Activated T-cell treated with anti-CD3 and anti-CD28 coated beads, Interleukin-2, amount 50 U/mL, for 1 hour (primary cell): Measurements from ENCODE around the gene SLC35E1.
"Not testable (repeated sequence)": the region's sequence is repeated elsewhere in the genome, so short reads cannot be mapped to it uniquely, and the experiment has no call there.

Source experiments
- DNase-seq: peaks from one replicate; pipeline ENCODE4 v3.0.0-alpha.2; 2020

SLC35E1 gene

GRCh38 chr19:16543734-16544133, 28.5 kb downstream of the SLC35E1 start:
- DNase-seq: not testable (repeated sequence)

DNA sequence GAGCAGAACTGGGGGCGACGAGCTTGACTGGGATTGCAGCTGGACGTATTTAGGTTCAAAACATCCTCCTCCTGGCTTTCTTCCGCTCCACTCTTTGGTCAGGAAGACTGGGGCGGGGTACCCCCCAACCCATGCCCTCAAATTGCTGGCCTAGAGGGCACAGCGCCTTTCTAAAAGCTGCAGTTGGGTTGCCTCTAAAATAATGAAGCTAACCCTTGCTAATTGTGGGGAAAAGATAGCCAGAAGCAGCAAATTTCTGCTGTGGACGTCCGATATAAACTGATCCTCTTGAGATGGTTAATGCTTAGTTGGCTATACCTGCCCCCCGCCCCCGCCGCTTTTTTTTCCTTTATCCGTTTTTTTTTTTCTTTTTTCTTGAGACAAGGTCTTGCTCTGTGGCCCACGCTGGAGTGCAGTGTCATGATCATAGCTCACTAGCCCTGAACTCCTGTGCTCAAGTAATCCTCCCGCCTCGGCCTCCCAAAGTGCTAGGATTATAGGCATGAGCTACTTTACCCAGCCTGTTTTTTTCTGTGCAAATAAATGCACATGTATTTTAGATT, 29.2 kb downstream of the SLC35E1 start:
- no peak for DNase-seq

GRCh38 chr19:16542045-16542909, 29.9 kb downstream of the SLC35E1 start, which contains the start of gene CHERP:
Gene CHERP (minus strand): TSS chr19:16542437. CDS start chr19:16542378, 59 bp downstream.
- peak; percentile 94 for DNase-seq

DNA sequence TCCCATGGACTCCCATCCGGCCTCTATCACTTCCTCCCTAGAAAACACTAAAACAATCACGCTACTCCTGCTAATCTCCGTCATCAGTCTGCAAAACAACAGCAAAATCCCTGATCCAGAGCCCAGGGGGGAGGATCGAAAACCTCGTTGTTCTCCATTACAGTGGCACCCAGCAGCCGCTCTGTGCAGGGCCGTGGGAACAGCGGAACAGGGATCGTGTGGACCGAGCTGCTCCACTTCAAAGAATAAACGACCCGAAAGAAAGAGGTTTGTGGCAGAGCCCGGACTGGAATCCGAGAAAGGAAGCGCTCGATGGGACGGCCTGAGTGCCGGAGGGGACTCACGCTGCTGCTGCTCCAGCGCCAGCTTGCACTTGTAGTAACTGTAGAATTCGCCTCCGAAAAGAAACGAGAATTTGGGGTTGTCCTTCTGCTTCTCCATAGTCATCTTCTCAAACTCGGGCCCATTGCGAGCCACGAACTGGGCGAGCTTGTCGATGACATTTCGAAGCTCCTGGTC, 30.6 kb downstream of the SLC35E1 start:
- peak; percentile 27 for DNase-seq

DNA sequence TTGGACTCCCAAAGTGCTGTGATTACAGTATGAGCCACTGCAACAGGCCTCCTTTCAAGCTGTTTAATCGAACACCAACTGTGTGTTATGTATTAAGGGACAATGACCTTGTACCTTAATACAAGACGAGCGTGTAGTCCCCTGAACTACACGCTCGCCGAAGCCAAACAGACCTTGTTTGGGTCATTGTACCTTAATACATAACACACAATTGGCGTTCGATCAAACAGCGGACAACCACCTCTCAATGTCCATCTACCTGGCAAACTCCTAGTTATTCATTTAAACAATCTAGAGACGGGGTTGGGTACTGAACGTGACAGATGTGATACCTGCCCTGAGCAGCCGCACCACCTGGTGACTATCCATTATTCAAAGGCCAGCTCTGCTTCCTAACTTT, 31.3 kb downstream of the SLC35E1 start:
- DNase-seq: no peak

GRCh38 chr19:16537111-16537510, 35.1 kb downstream of the SLC35E1 start:
- DNase-seq: no peak

DNA sequence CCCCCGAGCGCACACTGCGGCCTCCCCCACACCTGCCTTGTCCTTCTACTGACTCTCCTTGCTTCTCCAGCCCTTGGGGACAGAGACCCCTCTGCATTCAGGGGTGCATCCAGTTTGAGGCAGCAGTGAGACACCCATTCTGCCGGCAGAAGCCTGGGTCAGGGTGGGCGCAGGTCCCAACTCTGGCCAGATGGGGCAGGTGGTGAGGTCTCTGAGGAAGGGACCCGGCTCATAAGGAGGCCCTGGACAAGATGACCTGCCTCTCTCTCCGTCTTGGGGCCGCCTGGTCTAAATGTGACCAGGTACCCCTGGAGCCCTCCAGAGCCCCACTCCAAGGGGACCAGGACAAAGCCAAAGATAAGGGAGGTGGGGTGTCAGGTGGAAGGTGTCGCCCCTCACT, 36.1 kb downstream of the SLC35E1 start:
- no peak for DNase-seq

DNA sequence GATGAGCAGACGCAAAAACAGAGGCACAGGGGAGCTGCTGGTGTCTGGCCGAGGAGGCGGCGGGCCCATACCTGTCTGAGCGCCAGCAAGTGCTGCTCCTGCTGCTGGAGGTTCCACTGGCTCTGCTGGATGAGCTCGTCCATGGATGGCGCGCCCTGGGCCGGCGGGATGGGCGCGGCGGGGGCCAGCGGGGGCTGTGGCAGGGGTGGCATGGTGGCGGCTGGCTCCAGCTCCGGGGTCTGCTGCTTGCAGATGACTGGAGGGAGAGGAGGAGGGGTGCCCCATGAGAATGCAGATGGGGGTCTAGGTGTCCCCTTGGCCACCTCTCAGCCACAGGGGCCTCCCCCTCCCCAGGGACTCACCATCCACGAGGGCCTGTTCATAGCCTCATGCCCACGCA, 36.8 kb downstream of the SLC35E1 start:
- DNase-seq: no peak

- no peak for DNase-seq
These were observed 39.6 kb downstream of the SLC35E1 start for GRCh38 chr19:16532440-16533234.

- DNase-seq: no peak
These were observed 40.9 kb downstream of the SLC35E1 start for GRCh38 chr19:16531380-16531669.

GRCh38 chr19:16530540-16531379, 41.5 kb downstream of the SLC35E1 start:
- DNase-seq: no peak

GRCh38 chr19:16529466-16530144, 42.6 kb downstream of the SLC35E1 start:
- DNase-seq: no peak

DNA sequence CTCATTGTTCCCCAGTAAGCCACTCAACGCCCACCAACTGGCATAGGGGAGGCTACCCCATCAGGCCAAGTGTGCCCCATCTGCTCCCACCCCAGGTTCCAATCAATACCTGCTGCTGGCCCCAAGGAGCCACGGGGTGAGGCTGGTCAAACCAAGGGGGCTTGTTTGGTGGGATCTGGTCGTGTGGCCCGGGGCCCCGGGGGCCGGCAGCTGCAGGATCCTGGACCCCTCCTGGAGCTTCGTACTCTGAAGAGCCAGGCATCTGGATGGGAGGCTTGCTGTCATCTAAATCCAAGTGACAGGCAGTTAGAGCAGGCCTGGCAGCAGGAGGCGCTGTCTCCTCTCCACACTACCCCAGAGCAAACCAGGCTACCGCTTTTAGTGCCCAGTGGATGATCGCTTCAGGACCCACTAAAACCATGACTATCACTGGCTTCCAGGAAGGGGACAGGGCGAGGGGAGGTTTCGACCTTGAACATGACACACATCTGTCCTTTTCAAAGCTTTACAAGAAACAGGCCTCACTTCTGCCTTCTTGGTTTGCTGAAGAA, 44.2 kb downstream of the SLC35E1 start:
- peak; percentile 63 for DNase-seq

DNA sequence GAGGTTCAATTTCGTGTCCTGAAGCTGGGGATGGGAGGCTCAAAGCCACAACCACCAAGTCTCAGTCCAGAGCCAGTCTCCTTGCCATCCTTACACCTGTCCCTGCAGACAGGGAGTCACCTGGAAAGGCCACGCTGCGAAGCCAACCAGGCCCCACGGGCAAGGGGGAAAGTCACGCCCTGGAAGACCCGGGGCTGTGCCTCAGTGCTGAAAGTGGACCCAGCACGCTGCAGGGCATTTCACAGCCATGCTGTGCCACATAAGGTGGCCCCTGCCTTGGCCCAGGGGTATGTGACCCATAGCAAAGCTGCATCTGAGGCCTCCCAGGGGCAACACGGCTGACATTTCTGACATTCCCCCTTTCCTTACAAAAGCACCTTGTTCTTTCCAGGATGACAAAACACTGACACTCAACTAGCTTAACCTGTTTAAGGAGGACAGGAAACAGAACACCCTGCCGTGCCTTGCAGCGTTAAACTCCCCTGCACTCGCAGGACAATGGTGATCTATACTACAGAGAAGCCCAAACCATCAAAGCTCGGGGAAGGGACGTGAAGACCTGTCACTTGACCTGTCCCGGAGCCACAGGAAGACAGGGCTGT, 44.8 kb downstream of the SLC35E1 start:
- no peak for DNase-seq

DNA sequence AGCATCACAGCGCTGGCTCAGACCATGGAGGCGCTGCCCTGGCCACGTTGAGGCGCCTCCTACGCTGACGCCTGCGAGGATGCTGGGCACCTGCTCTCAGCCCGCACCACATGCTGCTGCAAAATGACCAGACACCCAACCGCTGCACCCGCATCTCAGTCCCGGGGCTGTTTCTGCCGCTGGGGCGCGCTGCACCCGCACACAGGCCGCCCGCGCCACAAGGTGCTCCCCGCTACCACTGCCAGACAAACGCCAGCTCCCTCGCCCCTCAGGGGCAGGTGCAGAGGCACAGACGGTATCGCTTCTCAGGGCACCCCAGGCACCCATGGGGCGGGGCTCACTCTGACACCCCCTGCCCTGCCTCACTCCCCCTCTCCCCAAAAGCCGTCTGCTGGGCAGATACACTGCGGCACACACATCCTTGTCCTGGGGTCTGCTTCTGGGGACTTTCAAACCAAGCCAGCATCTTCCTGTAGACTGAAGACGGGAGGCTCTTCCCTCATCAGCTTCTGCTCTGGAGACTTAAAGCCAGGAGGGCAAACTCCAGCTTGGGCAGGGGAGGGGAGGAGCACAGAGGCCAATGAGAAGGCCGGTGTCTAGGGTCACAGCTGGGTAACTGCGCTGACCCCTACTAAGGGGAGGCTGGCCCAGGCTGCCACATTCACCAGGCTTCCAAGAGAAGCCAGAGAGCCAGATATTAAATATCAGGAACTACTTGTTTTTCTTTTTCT, 46.3 kb downstream of the SLC35E1 start:
- no peak for DNase-seq

DNA sequence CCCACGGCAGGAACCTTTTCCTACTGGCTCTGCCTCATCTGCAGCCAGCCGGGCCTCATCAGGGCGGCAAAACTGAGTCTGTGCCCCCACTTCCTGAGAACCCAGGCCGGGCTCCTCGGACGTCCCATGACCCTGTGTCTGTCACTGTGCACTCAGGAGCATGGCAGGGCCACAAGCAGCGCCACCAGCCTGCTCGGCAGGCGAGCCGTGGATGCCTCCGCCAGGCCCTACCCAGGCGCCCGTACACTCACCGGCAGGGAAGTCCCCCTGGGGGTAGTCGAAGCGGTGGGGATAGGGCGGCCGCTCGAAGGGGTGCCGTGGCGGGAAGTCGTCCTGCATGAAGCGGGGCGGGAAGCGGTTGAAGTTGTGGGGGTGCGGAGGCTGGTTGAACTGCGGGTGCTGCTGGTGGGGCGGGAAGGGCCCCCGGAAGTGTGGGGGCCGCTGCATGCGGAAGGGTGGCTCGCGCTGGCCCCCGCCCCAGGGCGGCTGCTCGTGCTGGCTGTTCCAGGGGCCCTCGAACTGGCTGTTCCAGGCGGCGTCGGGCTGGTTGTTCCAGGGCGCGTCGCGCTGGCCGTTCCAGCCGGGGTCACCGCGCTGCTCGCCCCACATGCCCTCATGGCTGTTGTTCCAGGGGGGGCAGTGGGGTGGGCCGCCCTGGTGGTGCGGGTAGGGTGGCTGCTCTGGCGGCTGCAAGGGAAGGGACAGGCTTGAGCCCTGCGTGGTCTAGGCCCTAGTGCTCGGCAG, 47.1 kb downstream of the SLC35E1 start:
- no peak for DNase-seq

- no peak for DNase-seq
These were observed 49.4 kb downstream of the SLC35E1 start for GRCh38 chr19:16522559-16523377.

GRCh38 chr19:16521715-16522289, 50.4 kb downstream of the SLC35E1 start:
- DNase-seq: no peak
